ENCODE results near the gene MED27.
A peak's percentile ranks its signal among the peaks of the same experiment; 100 is the strongest.

MED27 gene

GRCh38 chr9:132124800-132125199, 45.1 kb upstream of the MED27 start:
- Histone ChIP-seq H3K4me1 (no peaks in the 10 kb centered on the region), H3K9me3 (no peaks in the 10 kb centered on the region), H3K27ac (no peak overlapping the region), H3K36me3 (no peaks in the 10 kb centered on the region), H3K4me3 (no peak overlapping the region), H3K27me3 (peaks cover 0 to 68% of the 10 kb centered on the region in 2 donors)
- intact Hi-C loops (cut with DNase I; ENCODE audit: low total_unique reads), result no loop called here
- TF ChIP-seq CTCF (IDR thresholded peaks at IDR 0.05), result no peak
- no peak for DNase-seq

DNA sequence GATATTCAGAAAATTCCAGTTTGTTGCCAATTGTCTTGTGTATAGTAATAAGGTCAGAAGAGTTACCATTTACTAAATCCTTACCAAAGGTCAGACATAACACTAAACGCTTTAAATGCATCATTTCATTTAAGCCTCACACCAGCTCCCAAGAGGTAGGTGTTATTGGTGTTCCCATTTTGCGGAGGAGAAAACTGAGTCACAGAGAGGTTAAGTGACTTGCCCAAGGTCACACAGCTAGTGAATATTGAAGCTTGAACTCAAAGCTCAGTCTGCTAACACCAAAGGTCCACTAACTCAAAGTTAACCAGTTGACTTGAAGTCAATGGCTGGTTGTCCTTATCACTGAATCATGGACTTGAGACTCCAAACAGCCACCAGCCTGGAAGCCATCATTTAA, 41.4 kb upstream of the MED27 start:
- Histone ChIP-seq H3K4me3 (no peak overlapping the region), H3K9me3 (no peaks in the 10 kb centered on the region), H3K27me3 (peaks cover 0 to 52% of the 10 kb centered on the region in 2 donors), H3K27ac (no peak overlapping the region), H3K36me3 (no peaks in the 10 kb centered on the region), H3K4me1 (no peaks in the 10 kb centered on the region)
- intact Hi-C loops (cut with DNase I; ENCODE audit: low total_unique reads), result no loop called here
- DNase-seq, result no peak
- no peak for TF ChIP-seq CTCF (IDR thresholded peaks at IDR 0.05)

GRCh38 chr9:132117694-132118093, 38.0 kb upstream of the MED27 start:
- no peaks in the 10 kb centered on the region for H3K4me1 ChIP-seq
- no peak overlapping the region for H3K4me3 ChIP-seq
- intact Hi-C loops (cut with DNase I; ENCODE audit: low total_unique reads), result no loop called here
- no peak for DNase-seq
- TF ChIP-seq CTCF (IDR thresholded peaks at IDR 0.05), result no peak
- H3K36me3 ChIP-seq, result no peaks in the 10 kb centered on the region
- no peak overlapping the region for H3K27ac ChIP-seq
- H3K9me3 ChIP-seq, result no peaks in the 10 kb centered on the region
- H3K27me3 ChIP-seq, result peaks cover 0 to 39% of the 10 kb centered on the region in 2 donors

- H3K4me3 ChIP-seq, result no peak overlapping the region
- intact Hi-C loops (cut with DNase I; ENCODE audit: low total_unique reads), result no loop called here
- no peaks in the 10 kb centered on the region for H3K9me3 ChIP-seq
- no peak overlapping the region for H3K27ac ChIP-seq
- peaks cover 0 to 36% of the 10 kb centered on the region in 2 donors for H3K27me3 ChIP-seq
- DNase-seq, result no peak
- no peaks in the 10 kb centered on the region for H3K36me3 ChIP-seq
- H3K4me1 ChIP-seq, result no peaks in the 10 kb centered on the region
- TF ChIP-seq CTCF (IDR thresholded peaks at IDR 0.05), result no peak
Measured at GRCh38 chr9:132116583-132116982, 36.9 kb upstream of the MED27 start.

DNA sequence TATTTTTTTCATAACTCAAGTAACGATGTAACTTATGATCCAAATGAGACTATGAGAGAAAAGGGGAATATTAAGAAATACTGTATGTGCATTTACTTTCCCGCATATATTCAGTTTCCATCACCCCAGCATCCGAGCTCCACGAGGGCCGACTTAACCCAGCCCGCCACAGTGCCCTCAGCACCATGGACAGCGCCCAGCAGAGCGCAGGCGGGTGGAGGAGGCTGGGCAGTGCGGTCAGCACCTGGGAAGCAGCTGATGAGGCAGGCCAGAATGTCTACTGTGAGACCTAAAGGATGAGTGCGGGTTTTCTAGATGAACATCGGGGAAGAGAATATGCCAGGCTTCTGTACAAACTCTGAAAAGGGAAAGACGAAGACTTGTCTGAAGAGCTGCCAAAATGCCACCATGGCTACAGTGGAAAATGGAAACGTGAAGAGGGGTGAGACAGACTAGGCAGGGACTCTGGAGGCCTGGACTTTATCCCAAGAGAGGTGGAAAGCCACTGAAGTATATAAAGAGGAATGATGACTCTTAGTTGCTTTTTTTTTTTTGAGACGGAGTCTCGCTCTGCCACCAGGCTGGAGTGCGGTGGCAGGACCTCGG, 34.5 kb upstream of the MED27 start:
- Histone ChIP-seq H3K4me1 (no peaks in the 10 kb centered on the region), H3K4me3 (no peak overlapping the region), H3K9me3 (no peaks in the 10 kb centered on the region), H3K27me3 (peaks cover 0 to 28% of the 10 kb centered on the region in 2 donors), H3K36me3 (no peaks in the 10 kb centered on the region), H3K27ac (no peak overlapping the region)
- TF ChIP-seq CTCF (IDR thresholded peaks at IDR 0.05), result no peak
- peak; percentile 33 to 62 for DNase-seq
- intact Hi-C loops (cut with DNase I; ENCODE audit: low total_unique reads), result no loop called here

DNA sequence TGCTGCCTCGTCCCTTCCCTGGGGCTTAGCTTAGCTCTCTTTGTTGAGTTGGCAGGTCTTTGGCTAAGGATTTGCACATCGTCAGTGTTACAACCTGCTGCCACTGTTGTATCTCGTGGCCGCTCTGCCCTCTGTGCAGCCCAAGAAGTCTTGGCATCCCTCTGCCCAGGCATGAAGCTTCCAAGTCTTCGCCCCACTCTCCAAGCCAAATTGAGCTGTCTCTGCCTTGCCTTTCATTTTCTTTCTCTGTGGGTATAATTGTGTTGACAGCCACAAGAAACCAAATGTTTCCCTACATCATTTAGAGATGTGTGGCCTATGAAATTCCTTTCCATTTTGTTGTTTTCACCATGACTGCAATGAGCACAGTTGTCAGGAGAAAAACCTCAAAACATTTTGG, 29.6 kb upstream of the MED27 start:
- no peak overlapping the region for H3K4me3 ChIP-seq
- H3K9me3 ChIP-seq, result no peaks in the 10 kb centered on the region
- no peaks in the 10 kb centered on the region for H3K4me1 ChIP-seq
- no peaks in the 10 kb centered on the region for H3K36me3 ChIP-seq
- H3K27me3 ChIP-seq, result peaks cover 0 to 44% of the 10 kb centered on the region in 2 donors
- no peak for DNase-seq
- H3K27ac ChIP-seq, result no peak overlapping the region
- intact Hi-C loops (cut with DNase I; ENCODE audit: low total_unique reads), result no loop called here
- no peak for TF ChIP-seq CTCF (IDR thresholded peaks at IDR 0.05)

All from tibial artery (tissue), 4 donors.